Measurements from ENCODE around the gene SMCO2. TPM values are rescaled to one million over a fixed set of nuclear protein-coding genes. Genes with fewer than 3 reads are reported as not detected.

Gene SMCO2
- total and polyA plus RNA-seq, 2 of the 4 experiments (the other 2 are of a cell fraction): 0.19 TPM; not detected in 1

DNA sequence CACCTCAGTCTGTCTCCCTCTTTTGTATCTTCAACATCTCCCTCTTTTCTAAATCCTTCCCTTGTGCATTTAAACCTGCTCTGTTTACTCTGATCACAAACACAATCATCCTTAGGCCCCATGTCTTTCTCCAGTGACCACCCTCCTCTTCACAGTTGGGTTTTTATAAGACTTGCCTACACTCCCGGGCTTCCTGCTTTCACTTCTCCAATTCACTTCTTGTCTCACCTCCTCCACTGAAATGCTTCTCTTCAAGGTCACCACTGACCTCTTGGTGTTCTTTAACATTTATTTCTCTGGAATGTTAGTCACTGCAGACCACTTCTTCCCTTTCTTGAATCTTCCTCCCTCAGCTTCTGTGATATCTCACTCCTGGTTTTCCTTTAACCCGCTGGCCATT, 8.7 kb upstream of the SMCO2 start:
- Histone ChIP-seq H4K5ac (ENCODE audit: low read depth, low read length) (no peak overlapping the region), H2BK20ac (ENCODE audit: low read depth, low read length) (no peak overlapping the region), H4K91ac (ENCODE audit: insufficient read depth, low read depth, low read length) (no peak overlapping the region), H3K4me3 (ENCODE audit: insufficient read depth, low read depth, low read length) (no peak overlapping the region), H3K14ac (replicated peaks; ENCODE audit: low read depth, low read length) (no peak overlapping the region), H3K9me1 (ENCODE audit: insufficient read depth, low read length) (no peaks in the 10 kb centered on the region), H3K4me2 (ENCODE audit: low read depth, low read length) (no peak overlapping the region), H3K4me1 (ENCODE audit: control insufficient read depth, insufficient read depth, low read length) (peaks cover 5% of the 10 kb centered on the region), H3K27me3 (ENCODE audit: control insufficient read depth, insufficient read depth, low read length) (no peaks in the 10 kb centered on the region), H3K79me1 (ENCODE audit: low read depth in 1 of 2, low read length in 2 of 2) (peaks cover 0 to 9% of the 10 kb centered on the region in 2 experiments; a peak in 1 of 4 replicates), H4K8ac (ENCODE audit: low read depth in 2 of 2, low read length in 2 of 2) (no peak overlapping the region), H2AK5ac (ENCODE audit: low read depth, low read length) (no peak overlapping the region), H2BK15ac (ENCODE audit: low read depth, low read length) (no peak overlapping the region), H3K23ac (ENCODE audit: low read depth, low read length) (no peak overlapping the region), H3K27ac (ENCODE audit: insufficient read depth, low read length) (no peak overlapping the region), H2AK9ac (replicated peaks; ENCODE audit: low read depth, low read length, poor library complexity) (no peak overlapping the region), H3K4ac (ENCODE audit: low read depth, low read length) (no peak overlapping the region), H3K36me3 (ENCODE audit: control insufficient read depth, insufficient read depth, low read length) (no peaks in the 10 kb centered on the region), H3K9ac (ENCODE audit: low read depth, low read length) (no peak overlapping the region), H3K18ac (ENCODE audit: low read depth, low read length) (no peak overlapping the region), H2BK5ac (ENCODE audit: low read depth, low read length, poor library complexity, severe bottlenecking) (no peak overlapping the region), H2BK120ac (ENCODE audit: low read depth, low read length) (no peak overlapping the region), H4K20me1 (ENCODE audit: insufficient read depth, low read length) (no peaks in the 10 kb centered on the region), H3K56ac (ENCODE audit: extremely low read depth, insufficient read depth, low read length) (no peak overlapping the region), H2AFZ (replicated peaks; ENCODE audit: low read length, poor library complexity) (no peak overlapping the region), H3K9me3 (ENCODE audit: control insufficient read depth, insufficient read depth, low read length) (no peaks in the 10 kb centered on the region)
- intact Hi-C loops (cut with micrococcal nuclease) (loop anchor here (5.0 kb wide), 1 partner anchor 199 kb away; no protein-coding TSS in a partner anchor), in situ Hi-C loops (cut with MboI; ENCODE audit: low sequenced_read_pairs) (loop anchor here (5.0 kb wide), 1 partner anchor 199 kb away; no protein-coding TSS in a partner anchor), dilution Hi-C loops (cut with HindIII; ENCODE audit: low sequenced_read_pairs, unreplicated experiment) (no loop called here)
- DNase-seq (no peak), ATAC-seq (ENCODE audit: low read depth) (no peak)
- TF ChIP-seq MXI1 (IDR thresholded peaks at IDR 0.05; ENCODE audit: borderline replicate concordance, low read depth, low read length) (no peak), SMC3 (IDR thresholded peaks at IDR 0.05; ENCODE audit: low read depth, low read length) (no peak), RAD21 (IDR thresholded peaks at IDR 0.05; ENCODE audit: low read length) (no peak), RCOR1 (IDR thresholded peaks at IDR 0.05; ENCODE audit: insufficient replicate concordance, low read length) (no peak), POLR2A (IDR thresholded peaks at IDR 0.05; ENCODE audit: low read depth, low read length) (no peak), RFX5 (IDR thresholded peaks at IDR 0.05; ENCODE audit: low read depth, low read length) (no peak), MAZ (IDR thresholded peaks at IDR 0.05; ENCODE audit: borderline replicate concordance, low read depth, low read length) (no peak), NFE2L2 (IDR thresholded peaks at IDR 0.05; ENCODE audit: low read depth, low read length) (no peak), CEBPB (IDR thresholded peaks at IDR 0.05; ENCODE audit: low read depth, low read length) (no peak), CHD1 (IDR thresholded peaks at IDR 0.05; ENCODE audit: low read depth, low read length) (no peak), MAFK (IDR thresholded peaks at IDR 0.05; ENCODE audit: low read depth, low read length) (no peak), FOS (IDR thresholded peaks at IDR 0.05; ENCODE audit: low read depth, low read length) (no peak), BHLHE40 (IDR thresholded peaks at IDR 0.05; ENCODE audit: low read depth, low read length) (no peak)
- TF ChIP-seq, protein P1, sequence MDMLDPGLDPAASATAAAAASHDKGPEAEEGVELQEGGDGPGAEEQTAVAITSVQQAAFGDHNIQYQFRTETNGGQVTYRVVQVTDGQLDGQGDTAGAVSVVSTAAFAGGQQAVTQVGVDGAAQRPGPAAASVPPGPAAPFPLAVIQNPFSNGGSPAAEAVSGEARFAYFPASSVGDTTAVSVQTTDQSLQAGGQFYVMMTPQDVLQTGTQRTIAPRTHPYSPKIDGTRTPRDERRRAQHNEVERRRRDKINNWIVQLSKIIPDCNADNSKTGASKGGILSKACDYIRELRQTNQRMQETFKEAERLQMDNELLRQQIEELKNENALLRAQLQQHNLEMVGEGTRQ (IDR thresholded peaks at IDR 0.05; ENCODE audit: low read depth, low read length): no peak
- TF ChIP-seq, protein P2, sequence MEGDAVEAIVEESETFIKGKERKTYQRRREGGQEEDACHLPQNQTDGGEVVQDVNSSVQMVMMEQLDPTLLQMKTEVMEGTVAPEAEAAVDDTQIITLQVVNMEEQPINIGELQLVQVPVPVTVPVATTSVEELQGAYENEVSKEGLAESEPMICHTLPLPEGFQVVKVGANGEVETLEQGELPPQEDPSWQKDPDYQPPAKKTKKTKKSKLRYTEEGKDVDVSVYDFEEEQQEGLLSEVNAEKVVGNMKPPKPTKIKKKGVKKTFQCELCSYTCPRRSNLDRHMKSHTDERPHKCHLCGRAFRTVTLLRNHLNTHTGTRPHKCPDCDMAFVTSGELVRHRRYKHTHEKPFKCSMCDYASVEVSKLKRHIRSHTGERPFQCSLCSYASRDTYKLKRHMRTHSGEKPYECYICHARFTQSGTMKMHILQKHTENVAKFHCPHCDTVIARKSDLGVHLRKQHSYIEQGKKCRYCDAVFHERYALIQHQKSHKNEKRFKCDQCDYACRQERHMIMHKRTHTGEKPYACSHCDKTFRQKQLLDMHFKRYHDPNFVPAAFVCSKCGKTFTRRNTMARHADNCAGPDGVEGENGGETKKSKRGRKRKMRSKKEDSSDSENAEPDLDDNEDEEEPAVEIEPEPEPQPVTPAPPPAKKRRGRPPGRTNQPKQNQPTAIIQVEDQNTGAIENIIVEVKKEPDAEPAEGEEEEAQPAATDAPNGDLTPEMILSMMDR (conservative IDR thresholded peaks at IDR 0.05; ENCODE audit: low read depth, low read length): no peak
- TF ChIP-seq, protein P3, sequence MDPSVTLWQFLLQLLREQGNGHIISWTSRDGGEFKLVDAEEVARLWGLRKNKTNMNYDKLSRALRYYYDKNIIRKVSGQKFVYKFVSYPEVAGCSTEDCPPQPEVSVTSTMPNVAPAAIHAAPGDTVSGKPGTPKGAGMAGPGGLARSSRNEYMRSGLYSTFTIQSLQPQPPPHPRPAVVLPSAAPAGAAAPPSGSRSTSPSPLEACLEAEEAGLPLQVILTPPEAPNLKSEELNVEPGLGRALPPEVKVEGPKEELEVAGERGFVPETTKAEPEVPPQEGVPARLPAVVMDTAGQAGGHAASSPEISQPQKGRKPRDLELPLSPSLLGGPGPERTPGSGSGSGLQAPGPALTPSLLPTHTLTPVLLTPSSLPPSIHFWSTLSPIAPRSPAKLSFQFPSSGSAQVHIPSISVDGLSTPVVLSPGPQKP (IDR thresholded peaks at IDR 0.05; ENCODE audit: borderline replicate concordance, low read depth, low read length): no peak
- 86% methylated on average over 1 of the region's 2 CpGs; no CpG with 5 or more reads in 1 of the 2 experiments for WGBS, 2 experiments (ENCODE audit: extremely low coverage in 2 of 2, insufficient read length in 1 of 2)
- no TSS peak for BruUV-seq (replicated peaks)
- CTCF ChIA-PET: no interaction called here
- POLR2A ChIA-PET (ENCODE audit: unreplicated experiment): no interaction called here
